Measurements from ENCODE around the gene ALAS1. TPM values are rescaled to one million over a fixed set of nuclear protein-coding genes. Genes with fewer than 3 reads are reported as not detected.

ALAS1 gene
- total RNA-seq, 2 experiments from 2014 or later = 71.7 to 73.8 TPM

DNA sequence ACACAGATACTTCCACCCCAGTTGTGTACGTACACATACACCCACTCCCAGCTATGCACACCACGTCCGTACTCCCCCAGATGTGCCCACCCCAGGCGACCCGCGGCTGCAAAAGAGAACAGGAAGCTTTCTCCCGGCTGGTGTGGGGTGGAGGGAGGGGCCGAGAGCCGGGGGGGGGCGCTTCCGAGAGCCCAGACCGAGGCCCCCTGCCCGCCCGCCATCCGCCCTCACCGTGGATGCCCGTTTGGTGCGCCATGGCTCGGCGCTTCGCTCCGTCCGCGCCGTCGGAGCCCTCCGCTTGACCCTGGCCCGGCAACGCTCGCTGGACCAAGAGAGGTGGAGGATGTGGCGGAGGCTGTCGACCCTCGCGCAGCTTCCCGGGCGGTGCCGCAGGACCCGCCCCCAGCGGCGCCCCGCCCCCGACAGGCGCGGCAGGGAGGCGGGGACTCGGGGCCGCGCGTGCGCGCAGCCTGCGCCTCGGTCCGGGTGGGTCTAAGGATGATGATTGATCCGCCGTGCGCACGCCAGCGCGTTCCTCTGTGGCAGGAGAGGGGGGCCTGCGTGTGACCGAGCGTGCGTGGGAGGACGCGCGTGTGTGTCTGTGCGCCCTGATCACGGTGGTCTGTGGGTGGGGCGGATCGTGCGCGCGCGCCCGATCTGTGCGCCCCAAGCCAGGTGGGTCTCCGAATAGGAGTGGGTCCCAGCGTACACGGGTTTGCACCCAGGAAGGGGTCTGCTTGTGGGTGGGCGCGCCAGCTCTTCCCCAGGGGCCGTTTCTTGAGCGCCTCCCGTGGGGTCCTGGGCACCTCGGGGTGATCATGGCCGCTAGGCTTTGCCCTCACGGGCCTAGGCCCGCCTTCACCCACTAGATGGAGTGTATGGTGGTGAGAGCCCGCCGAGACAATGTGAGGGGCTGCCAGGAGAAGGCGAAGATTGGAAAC, 41.1 kb downstream of the ALAS1 start, which contains the start of gene TWF2:
TWF2 (minus strand) TSS at position 398 of the 941 bp plus-strand sequence; CDS start at position 256, 142 bp downstream.
- POLR2A ChIA-PET = interaction anchor here (0.7 to 19.3 kb wide), 9 partner anchors 9 to 656 kb away, joined by 3 to 246 read pairs (median 5); partner anchors contain the start of genes GLYCTK, TLR9 and WDR82
- CTCF ChIA-PET = interaction anchor here (0.9 to 2.9 kb wide), 8 partner anchors 8 to 100 kb away, joined by 3 to 25 read pairs (median 5); partner anchors contain the start of gene WDR82

DNA sequence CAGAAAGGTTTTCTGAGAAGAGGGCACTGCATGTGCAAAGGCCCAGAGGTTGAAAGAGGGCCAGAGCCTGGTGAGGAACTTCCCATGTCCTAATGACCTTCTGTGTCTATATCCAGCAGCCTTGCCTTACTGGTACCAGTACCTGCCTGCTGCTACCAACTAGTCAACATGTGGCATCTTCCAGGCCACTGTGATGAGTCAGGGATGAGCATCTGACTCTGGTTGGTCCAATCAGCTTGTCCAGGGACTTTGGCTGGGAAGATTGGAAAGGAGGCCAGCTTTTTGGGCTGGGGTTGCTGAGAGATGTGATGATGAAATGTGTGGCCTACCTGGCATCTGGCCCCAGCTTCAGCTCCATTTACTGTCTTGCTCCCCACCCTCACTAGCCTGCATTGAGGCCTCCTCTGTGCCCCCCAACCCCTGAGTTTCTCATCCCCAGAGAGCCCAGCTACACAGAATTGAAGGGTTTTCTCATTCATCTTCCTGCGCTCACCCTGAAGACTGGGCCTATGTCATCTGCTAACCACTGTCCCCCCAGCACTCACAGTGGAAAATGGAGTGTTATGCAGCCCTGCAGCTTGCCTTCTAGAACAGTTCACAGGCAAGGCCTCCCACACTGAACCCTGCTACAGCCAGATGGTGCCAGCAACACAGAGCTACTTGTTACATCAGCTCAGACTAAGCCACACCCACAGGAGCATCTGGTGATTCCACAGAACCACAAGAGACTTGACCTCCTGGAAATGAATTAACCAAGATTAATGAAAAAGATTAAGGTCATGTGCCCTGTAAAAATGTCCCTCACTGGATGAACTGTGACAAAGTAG, 42.3 kb downstream of the ALAS1 start:
- CTCF ChIA-PET = interaction anchor here (0.6 to 7.8 kb wide), 7 partner anchors 9 to 172 kb away, joined by 3 to 60 read pairs (median 18); partner anchors contain the start of gene WDR82
- POLR2A ChIA-PET = interaction anchor here (0.6 to 19.3 kb wide), 12 partner anchors 8 to 86 kb away, joined by 3 to 246 read pairs (median 6); partner anchors contain the start of genes GLYCTK, POC1A and WDR82

DNA sequence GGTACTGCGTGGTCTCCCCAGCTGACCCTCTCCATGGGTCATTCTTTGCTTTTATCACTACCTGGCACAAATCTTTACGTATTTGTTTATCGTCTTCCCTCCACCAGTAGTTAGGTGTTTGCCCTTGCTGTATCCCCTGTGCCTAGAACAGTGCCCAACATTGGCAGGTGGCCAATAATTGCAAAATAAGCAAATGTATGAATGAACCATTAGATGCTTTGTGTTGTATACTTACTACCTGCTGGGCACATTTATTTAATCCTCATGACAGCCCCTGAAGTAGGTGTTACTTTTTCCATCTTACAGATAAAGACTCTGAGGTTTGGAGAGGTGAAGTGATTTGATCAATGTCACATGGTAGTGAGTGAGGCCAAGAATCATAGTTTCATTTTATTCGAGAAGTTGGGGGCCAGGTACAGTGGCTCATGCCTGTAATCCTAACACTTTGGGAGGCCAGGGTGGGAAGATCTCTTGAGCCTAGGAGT, 43.0 kb downstream of the ALAS1 start:
- POLR2A ChIA-PET = interaction anchor here (0.6 to 19.3 kb wide), 13 partner anchors 8 to 1673 kb away, joined by 3 to 246 read pairs (median 5); partner anchors contain the start of genes C3orf18, GLYCTK, POC1A and WDR82
- CTCF ChIA-PET = interaction anchor here (0.6 to 7.8 kb wide), 7 partner anchors 9 to 171 kb away, joined by 3 to 60 read pairs (median 18); partner anchors contain the start of gene WDR82

DNA sequence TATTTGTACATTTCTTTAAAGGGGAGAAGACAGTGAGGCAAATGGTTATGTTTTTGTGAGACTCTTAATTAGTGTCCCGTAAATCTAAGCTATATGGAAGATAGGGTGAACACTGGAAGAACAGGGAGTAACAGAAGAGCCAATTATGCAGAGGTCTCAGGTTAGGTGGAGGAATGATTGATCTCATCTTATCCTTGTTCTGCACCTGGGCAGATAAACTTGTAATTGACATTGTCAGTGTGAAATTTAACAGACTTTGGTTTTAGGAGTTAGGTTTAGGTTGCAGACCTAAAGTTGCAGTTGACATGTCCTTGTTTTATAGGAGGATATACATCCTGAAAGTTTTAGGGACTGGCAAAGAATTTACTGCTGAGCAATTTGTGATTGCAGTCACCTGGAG, 44.1 kb downstream of the ALAS1 start:
- ChIA-PET POLR2A (interaction anchor here (1.2 to 19.3 kb wide), 3 partner anchors 17 to 38 kb away, joined by 3 to 246 read pairs (median 5); partner anchors contain the start of gene WDR82), CTCF (interaction anchor here (1.8 to 7.8 kb wide), 4 partner anchors 11 to 37 kb away, joined by 6 to 60 read pairs (median 21); partner anchors contain the start of gene WDR82)

DNA sequence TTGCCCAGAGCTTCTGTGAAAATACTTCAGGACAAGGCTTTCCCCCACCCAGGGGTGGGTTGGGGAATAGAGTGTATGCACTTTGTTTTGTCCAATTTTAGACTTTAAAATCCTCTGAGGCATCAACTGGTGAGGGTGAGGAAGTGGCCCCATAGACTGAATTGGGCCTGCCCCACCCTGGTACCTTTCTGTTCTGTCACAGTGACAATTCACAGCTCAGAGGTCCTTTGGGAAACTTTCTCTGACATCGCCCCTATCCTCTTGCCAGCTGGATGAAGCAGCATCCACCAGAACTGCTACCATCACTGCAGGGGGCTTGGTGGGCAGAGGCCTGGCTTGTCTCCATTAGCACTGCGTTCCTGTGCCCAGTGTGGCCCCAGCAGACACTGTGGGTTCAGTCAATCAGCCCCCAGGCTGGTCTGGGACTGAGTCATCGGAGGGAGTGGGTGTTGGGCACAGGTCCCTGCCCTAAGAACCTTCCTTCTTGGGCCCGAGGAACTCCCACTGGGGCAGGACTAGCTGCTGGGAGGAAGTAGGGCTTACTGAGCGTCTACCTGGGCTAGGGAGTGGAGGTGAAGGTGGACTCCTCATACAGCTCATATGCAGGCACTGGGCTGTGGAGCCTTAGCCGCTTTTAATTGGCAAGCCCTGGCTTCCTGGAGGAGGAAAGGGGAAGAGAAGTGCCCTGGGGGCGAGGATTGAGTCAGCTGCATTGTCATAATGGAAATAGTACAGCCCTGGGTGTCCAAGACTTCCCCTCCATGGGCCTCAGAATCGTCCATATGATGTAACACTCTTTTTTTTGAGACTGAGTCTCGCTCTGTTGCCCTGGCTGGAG, 46.0 kb downstream of the ALAS1 start:
- ChIA-PET POLR2A (interaction anchor here (0.6 to 19.3 kb wide), 4 partner anchors 9 to 36 kb away, joined by 3 to 246 read pairs (median 14); partner anchors contain the start of gene WDR82), CTCF (interaction anchor here (2.8 to 7.8 kb wide), 4 partner anchors 9 to 35 kb away, joined by 9 to 60 read pairs (median 18); partner anchors contain the start of gene WDR82)

DNA sequence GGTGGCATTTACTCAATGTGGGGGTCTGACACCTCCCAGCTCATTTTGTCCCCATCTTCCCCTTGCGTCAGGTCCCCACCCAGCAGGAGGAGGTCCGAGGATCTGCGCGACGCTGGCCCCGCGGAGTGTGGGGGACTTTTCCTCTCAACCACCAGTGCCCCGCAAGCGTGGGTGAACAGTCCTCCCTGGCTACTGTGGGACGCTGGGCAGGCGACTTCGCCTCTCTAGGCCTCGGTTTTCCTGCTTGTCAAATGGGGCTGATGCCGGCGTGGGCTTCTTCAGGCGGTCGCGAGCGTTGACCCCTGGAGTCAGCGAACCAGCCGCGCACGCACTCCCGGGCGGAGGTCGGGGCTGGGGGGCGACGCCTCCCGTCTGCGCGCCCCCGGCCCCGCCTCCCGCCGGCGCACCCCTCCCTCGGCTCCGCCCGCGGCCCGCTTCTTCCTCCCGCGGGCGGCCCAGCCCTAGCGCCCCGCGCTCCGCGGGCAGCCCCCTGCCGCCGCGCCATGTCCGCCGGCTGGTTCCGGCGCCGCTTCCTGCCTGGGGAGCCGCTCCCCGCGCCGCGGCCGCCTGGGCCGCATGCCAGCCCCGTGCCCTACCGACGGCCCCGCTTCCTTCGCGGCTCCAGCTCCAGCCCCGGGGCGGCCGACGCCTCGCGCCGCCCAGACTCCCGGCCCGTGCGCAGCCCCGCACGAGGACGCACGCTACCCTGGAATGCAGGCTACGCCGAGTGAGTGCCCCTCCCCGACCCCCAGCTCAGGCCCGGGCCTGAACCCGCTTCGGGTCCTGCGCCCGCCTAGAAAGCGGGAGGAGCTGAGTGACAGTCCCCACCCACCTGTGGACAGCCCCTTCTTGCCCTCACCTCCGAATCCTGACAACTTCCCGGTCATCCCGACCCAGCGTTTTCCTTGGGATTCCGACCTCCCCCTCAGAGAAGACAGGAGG, 47.6 kb downstream of the ALAS1 start, which contains the start of gene PPM1M:
PPM1M (plus strand) TSS at position 438 of the 942 bp plus-strand sequence; CDS start at position 504, 66 bp downstream.
- ChIA-PET CTCF (interaction anchor here (0.9 to 7.8 kb wide), 4 partner anchors 7 to 33 kb away, joined by 3 to 60 read pairs (median 10); partner anchors contain the start of gene WDR82), POLR2A (interaction anchor here (0.8 to 19.3 kb wide), 6 partner anchors 8 to 34 kb away, joined by 3 to 246 read pairs (median 4); partner anchors contain the start of gene WDR82)

DNA sequence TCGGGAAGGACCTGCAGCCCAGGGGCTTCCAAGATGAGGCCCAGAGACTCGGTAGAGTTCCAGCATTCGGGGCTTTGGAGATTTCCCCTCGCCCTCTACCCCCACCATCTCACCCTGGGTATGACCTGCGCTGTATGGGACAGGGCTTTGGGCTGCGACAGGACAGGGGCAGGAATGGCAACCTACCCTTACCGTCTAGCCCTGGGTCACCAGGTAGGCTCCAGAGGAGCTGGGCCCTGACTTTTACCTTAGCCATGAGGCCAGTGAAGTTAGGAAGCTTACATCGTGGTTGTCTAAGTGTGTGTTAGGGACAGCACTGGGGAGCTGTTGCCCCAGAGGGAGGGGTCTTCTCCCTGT, 48.3 kb downstream of the ALAS1 start:
- ChIA-PET POLR2A (interaction anchor here (0.8 to 19.3 kb wide), 5 partner anchors 8 to 34 kb away, joined by 3 to 246 read pairs (median 4); partner anchors contain the start of gene WDR82), CTCF (interaction anchor here (0.9 to 7.8 kb wide), 5 partner anchors 8 to 33 kb away, joined by 3 to 60 read pairs (median 3); partner anchors contain the start of gene WDR82)

DNA sequence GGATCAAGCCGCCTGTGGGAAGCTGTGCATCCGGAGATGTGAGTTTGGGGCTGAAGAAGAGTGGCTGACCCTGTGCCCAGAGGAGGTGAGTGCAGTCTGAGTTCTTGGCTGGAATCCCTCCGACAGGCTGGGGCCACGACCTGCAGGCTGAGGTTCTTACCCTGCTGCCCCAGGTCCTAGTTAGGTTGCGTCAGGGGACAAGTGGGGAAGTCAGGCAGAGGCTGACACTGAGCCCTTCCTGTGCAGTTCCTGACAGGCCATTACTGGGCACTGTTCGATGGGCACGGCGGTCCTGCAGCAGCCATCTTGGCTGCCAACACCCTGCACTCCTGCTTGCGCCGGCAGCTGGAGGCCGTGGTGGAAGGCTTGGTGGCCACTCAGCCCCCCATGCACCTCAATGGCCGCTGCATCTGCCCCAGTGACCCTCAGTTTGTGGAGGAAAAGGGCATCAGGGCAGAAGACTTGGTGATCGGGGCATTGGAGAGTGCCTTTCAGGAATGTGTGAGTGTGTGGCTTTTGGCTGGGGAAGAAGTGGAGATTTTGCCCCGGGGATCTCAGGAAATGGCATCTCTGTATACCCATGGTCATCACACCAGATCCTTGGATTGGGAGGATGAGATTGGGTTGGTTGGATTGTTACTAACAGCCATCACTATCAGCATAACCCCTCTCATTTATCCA, 48.9 kb downstream of the ALAS1 start:
- CTCF ChIA-PET = interaction anchor here (0.9 to 7.8 kb wide), 5 partner anchors 8 to 32 kb away, joined by 3 to 60 read pairs (median 3); partner anchors contain the start of gene WDR82
- POLR2A ChIA-PET = interaction anchor here (0.8 to 19.3 kb wide), 3 partner anchors 10 to 33 kb away, joined by 3 to 246 read pairs (median 3); partner anchors contain the start of gene WDR82

DNA sequence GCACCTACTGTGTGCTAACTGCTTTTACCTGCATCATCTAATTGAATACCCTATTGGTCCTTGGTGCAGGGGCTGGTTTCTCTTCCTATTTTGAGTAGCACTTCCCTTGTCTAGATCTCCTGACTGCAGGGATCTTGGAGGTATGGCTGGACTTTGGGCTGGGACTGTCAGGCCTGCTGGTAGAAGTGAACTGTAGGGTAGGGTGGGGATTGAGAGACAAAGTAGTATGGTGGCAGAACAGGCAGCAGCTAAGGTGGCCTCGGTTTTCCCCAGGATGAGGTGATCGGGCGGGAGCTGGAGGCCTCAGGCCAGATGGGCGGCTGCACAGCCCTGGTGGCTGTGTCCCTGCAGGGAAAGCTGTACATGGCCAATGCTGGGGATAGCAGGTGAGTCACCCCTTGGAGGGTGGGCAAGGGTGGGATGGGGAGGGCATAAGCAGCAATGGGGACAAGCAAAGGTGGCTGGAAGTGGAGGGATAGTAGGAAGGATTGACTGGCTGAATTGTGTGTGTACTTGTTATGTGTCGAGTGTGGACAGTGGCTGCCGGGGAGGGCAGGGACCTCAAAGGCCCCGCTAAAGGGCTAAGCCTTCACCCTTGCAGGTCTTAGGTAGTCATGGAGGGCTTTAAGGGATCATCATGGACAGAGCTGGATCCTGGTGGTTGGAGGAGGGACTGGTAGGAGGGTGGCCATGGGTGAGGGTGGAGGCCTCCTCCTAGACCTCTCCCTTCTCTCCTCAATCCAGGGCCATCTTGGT, 49.6 kb downstream of the ALAS1 start:
- POLR2A ChIA-PET = interaction anchor here (0.6 to 19.3 kb wide), 3 partner anchors 9 to 32 kb away, joined by 3 to 246 read pairs (median 4); partner anchors contain the start of genes TWF2 and WDR82
- CTCF ChIA-PET = interaction anchor here (0.8 to 7.8 kb wide), 7 partner anchors 12 to 91 kb away, joined by 3 to 60 read pairs (median 5); partner anchors contain the start of gene WDR82

DNA sequence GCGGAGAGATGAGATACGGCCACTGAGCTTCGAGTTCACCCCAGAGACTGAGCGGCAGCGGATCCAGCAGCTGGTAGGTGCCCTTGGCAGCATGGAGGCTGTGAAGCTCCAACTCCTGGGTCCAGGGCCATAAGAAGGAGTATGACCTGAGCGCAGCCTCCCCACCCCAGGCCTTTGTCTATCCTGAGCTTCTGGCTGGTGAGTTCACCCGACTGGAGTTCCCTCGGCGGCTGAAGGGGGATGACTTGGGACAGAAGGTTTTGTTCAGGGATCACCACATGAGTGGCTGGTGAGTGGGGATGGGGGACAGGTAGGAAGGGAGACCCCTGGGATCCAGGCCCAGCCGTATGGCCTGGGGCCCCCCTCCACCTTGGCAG, 50.2 kb downstream of the ALAS1 start:
- ChIA-PET CTCF (interaction anchor here (0.8 to 1.6 kb wide), 6 partner anchors 12 to 91 kb away, joined by 3 to 6 read pairs (median 4); partner anchors contain the start of gene WDR82), POLR2A (interaction anchor here (0.6 to 19.3 kb wide), 4 partner anchors 8 to 33 kb away, joined by 3 to 246 read pairs (median 4); partner anchors contain the start of genes TWF2 and WDR82)

DNA sequence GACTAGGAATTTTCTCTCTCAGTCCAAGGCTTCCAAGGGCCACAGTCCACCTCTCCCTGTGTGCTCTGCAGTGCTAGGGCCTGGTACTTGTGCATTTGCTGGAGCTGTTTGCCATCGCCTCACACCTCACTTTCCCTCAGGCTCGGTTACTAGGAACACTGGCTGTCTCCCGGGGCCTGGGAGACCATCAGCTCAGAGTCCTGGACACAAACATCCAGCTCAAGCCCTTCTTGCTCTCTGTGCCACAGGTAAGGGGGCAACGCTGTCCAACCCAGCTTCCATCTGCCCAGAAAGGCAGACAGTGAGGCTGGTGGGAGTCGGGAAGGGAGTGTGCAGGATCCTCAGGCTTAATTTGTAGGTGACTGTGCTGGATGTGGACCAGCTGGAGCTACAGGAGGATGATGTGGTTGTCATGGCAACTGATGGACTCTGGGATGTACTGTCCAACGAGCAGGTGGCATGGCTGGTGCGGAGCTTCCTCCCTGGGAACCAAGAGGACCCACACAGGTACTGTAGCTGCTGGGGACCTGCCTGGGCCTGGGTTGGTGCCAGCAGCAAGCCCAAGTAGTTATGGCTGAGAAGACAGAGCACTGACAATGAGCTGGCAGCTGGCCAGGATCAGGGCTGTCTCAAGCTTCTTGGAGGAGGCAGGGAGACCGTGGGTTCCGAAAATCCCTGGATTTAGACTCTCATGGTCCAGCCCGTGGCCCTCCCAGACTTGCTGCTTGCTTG, 51.0 kb downstream of the ALAS1 start:
- CTCF ChIA-PET = interaction anchor here (0.6 to 1.6 kb wide), 7 partner anchors 9 to 85 kb away, joined by 3 to 6 read pairs (median 5); no protein-coding TSS in a partner anchor

DNA sequence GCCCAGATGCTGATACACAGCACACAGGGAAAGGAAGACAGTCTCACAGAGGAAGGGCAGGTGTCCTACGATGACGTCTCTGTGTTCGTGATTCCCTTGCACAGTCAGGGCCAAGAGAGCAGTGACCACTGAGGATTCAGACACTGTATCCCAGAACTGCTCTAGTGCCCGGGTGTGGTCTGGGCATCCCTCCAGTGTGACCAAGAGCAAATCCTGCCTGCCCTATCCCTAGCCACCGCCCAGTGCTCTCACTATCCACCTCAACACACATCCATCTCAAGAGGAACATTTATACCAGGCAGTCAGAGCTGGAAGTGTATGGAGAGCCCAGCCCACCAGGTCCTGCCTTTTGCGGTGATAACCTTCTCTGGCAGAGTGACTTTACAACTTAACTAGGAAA, 51.7 kb downstream of the ALAS1 start:
- CTCF ChIA-PET = interaction anchor here (0.6 to 1.6 kb wide), 4 partner anchors 9 to 86 kb away, joined by 3 to 6 read pairs (median 4); no protein-coding TSS in a partner anchor
- POLR2A ChIA-PET = interaction anchor here (19.3 kb wide), 1 partner anchor 30 kb away, joined by 246 read pairs; the partner anchor contains the start of gene WDR82

More for the DNA sequence above, 51.0 kb downstream of the ALAS1 start:
- POLR2A ChIA-PET = interaction anchor here (0.7 to 19.3 kb wide), 3 partner anchors 9 to 31 kb away, joined by 3 to 246 read pairs (median 4); partner anchors contain the start of genes TWF2 and WDR82

DNA sequence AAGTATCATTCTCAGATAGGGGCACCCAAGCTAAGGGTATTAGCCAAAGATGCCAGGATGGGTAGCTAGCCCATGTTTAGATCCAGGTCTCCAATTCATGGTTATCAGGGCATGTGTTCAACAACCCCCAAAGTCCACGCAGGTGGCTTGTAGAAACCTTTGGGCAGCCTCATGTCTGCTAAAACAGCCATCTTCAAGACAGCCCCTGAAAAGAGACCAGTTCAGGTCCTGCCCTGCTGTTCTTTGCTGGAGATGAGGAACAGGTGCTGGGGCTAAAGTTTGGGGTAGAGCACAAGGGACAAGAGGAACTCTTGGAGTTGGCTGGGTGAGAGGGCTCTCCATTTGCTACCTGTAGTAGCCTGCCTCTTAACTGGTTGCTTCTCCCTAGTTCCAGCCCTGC, 52.2 kb downstream of the ALAS1 start:
- ChIA-PET CTCF (interaction anchor here (1.3 kb wide), 1 partner anchor 10 kb away, joined by 6 read pairs; no protein-coding TSS in a partner anchor), POLR2A (interaction anchor here (1.0 to 19.3 kb wide), 3 partner anchors 10 to 30 kb away, joined by 3 to 246 read pairs (median 7); partner anchors contain the start of gene WDR82)
